Measurements from ENCODE around the gene BRSK1. TPM values are rescaled to one million over a fixed set of nuclear protein-coding genes. Genes with fewer than 3 reads are reported as not detected.
A peak's percentile ranks its signal among the peaks of the same experiment; 100 is the strongest.
"Not testable (repeated sequence)": the region's sequence is repeated elsewhere in the genome, so short reads cannot be mapped to it uniquely, and the experiment has no call there.

Gene BRSK1
- total RNA-seq, 1 donor from 2014 or later, result 0.52 TPM

DNA sequence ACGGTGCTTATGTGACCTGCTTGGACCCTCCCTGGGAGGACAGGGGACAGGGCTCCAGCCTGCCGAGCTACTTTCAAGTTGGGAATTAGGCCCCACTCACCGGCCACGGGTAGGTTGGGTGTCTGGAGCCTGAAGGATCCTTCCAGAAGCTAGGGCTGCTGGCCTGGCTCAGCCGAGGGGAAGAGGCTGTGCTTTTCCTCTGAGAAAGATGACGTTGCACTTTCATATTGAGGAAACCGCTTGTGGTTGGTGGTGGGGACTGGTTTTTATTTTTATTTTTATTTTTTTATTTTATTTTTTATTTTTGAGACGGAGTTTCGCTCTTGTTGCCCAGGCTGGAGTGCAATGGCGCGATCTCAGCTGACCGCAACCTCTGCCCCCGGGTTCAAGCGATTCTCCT is 41.4 kb downstream of the BRSK1 start, which contains the start of gene TMEM150B:
TMEM150B (minus strand) TSS at position 170 of the 400 bp plus-strand sequence. CDS start 4,305 bp downstream, outside the sequence.
- H3K36me3 ChIP-seq (ENCODE audit: control insufficient read depth in 3 of 3, insufficient read depth in 3 of 3, low read length in 3 of 3), result no peaks in the 10 kb centered on the region
- H3K27me3 ChIP-seq (ENCODE audit: control insufficient read depth in 3 of 3, insufficient read depth in 3 of 3, low read length in 3 of 3), result peaks cover 0 to 10% (median 8%) of the 10 kb centered on the region in 3 donors
- H3K9me3 ChIP-seq (ENCODE audit: control insufficient read depth in 3 of 3, low read length in 3 of 3), result no peaks in the 10 kb centered on the region
- no peak within 1 kb of the TSS for H3K9ac ChIP-seq (ENCODE audit: low read depth in 1 of 3, low read length in 3 of 3)
- peak within 1 kb of the TSS; percentile 69 for H3K27ac ChIP-seq (ENCODE audit: low read depth, low read length)
- no peak within 1 kb of the TSS for H3K4me3 ChIP-seq (ENCODE audit: low read length in 3 of 3)
- peaks cover 0 to under 1% (median 0%) of the 10 kb centered on the region in 3 donors for H3K4me1 ChIP-seq (ENCODE audit: control insufficient read depth in 3 of 3, insufficient read depth in 3 of 3, low read length in 3 of 3)

DNA sequence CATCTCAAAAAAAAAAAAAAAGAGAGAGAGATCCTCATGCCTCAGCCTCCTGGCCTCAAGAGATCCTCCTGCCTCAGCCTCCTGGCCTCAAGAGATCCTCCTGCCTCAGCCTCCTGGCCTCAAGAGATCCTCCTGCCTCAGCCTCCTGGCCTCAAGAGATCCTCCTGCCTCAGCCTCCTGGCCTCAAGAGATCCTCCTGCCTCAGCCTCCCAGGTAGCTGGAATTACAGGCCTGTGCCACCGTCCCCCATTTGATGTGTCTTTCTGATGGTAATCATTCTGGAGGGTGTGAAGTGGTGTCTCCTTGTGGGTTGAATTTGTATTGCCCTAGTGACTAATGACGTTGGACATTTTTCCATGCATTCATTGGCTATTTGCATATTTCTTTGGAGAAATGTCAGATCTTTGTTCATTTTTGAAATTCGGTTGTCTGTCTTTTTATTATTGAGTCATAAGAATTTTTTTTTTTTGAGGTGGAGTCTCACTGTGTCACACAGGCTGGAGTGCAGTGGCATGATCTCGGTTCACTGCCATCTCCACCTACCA is 45.0 kb downstream of the BRSK1 start:
- H3K36me3 ChIP-seq (ENCODE audit: control insufficient read depth in 3 of 3, insufficient read depth in 3 of 3, low read length in 3 of 3); H3K27ac ChIP-seq (ENCODE audit: low read depth, low read length); H3K9ac ChIP-seq (ENCODE audit: low read depth in 1 of 3, low read length in 3 of 3); H3K9me3 ChIP-seq (ENCODE audit: control insufficient read depth in 3 of 3, low read length in 3 of 3); H3K4me3 ChIP-seq (ENCODE audit: low read length in 3 of 3); H3K4me1 ChIP-seq (ENCODE audit: control insufficient read depth in 3 of 3, insufficient read depth in 3 of 3, low read length in 3 of 3): not testable (repeated sequence)
- peaks cover 3 to 10% (median 7%) of the 10 kb centered on the region in 3 donors for H3K27me3 ChIP-seq (ENCODE audit: control insufficient read depth in 3 of 3, insufficient read depth in 3 of 3, low read length in 3 of 3)

DNA sequence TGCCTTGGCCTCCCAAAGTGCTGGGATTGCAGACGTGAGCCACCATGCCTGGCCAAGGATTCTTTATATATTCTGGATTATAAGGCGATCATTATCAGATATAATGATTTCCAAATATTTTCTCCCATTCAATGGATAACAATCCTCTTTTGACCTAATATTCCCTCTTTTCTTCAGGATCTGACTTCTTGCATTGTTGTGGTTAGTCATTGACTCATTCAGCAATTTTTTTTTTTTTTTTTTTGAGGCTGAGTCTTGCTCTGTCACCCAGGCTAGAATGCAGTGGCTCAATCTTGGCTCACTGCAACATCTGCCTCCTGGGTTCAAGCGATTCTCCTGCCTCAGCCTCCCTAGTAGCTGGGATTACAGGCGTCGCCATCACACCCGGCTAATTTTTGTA is 46.0 kb downstream of the BRSK1 start:
- H3K27me3 ChIP-seq (ENCODE audit: control insufficient read depth in 3 of 3, insufficient read depth in 3 of 3, low read length in 3 of 3), result peaks cover 8 to 17% (median 11%) of the 10 kb centered on the region in 3 donors
- not testable (repeated sequence) for H3K27ac ChIP-seq (ENCODE audit: low read depth, low read length); H3K4me3 ChIP-seq (ENCODE audit: low read length in 3 of 3); H3K9ac ChIP-seq (ENCODE audit: low read depth in 1 of 3, low read length in 3 of 3); H3K36me3 ChIP-seq (ENCODE audit: control insufficient read depth in 3 of 3, insufficient read depth in 3 of 3, low read length in 3 of 3); H3K4me1 ChIP-seq (ENCODE audit: control insufficient read depth in 3 of 3, insufficient read depth in 3 of 3, low read length in 3 of 3); H3K9me3 ChIP-seq (ENCODE audit: control insufficient read depth in 3 of 3, low read length in 3 of 3)

DNA sequence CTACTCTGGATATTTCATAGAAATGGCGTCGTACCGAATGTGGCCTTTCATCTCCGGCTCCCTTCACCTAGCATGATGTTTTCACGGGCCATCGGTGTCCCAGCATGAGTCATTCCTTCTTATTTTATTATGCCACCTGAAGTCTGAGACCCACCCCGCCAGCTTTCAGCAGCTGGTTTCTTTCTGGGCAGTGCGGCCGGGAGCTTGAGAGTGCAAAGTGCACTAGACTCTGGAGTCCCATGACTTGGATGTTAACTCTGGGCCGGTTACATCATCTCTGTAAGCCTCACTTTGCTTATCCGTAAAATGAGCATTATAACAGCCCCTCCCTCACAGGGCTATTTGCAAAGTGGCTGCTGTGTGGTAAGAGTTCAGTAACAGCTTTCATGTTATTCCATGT is 50.1 kb downstream of the BRSK1 start:
- Histone ChIP-seq H3K4me3 (ENCODE audit: low read length in 3 of 3) (no peak overlapping the region), H3K36me3 (ENCODE audit: control insufficient read depth in 3 of 3, insufficient read depth in 3 of 3, low read length in 3 of 3) (no peaks in the 10 kb centered on the region), H3K4me1 (ENCODE audit: control insufficient read depth in 3 of 3, insufficient read depth in 3 of 3, low read length in 3 of 3) (peaks cover 5 to 7% (median 6%) of the 10 kb centered on the region in 3 donors), H3K27me3 (ENCODE audit: control insufficient read depth in 3 of 3, insufficient read depth in 3 of 3, low read length in 3 of 3) (peaks cover 8 to 30% (median 19%) of the 10 kb centered on the region in 3 donors), H3K9ac (ENCODE audit: low read depth in 1 of 3, low read length in 3 of 3) (no peak overlapping the region), H3K9me3 (ENCODE audit: control insufficient read depth in 3 of 3, low read length in 3 of 3) (no peaks in the 10 kb centered on the region), H3K27ac (ENCODE audit: low read depth, low read length) (no peak overlapping the region)

DNA sequence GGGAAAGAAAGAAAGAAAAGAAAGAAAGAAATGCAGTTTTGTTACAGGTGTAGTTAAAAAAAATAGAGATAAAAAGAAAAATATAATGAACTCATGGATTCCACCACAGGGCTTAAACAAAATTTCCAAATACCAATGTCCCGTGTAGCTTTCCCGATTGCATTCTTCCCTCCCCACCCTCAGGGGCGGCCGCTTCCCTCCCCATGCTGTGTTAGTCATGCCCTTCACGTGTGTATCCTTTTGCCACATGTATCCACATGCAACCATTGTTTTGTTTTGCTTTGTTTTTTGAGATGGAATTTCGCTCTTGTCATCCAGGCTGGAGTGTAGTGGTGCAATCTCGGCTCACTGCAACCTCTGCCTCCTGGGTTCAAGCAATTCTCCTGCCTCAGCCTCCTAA is 52.3 kb downstream of the BRSK1 start:
- Histone ChIP-seq H3K4me3 (ENCODE audit: low read length in 3 of 3) (no peak overlapping the region), H3K36me3 (ENCODE audit: control insufficient read depth in 3 of 3, insufficient read depth in 3 of 3, low read length in 3 of 3) (no peaks in the 10 kb centered on the region), H3K27ac (ENCODE audit: low read depth, low read length) (no peak overlapping the region), H3K4me1 (ENCODE audit: control insufficient read depth in 3 of 3, insufficient read depth in 3 of 3, low read length in 3 of 3) (peaks cover 15 to 19% (median 18%) of the 10 kb centered on the region in 3 donors), H3K9ac (ENCODE audit: low read depth in 1 of 3, low read length in 3 of 3) (no peak overlapping the region), H3K9me3 (ENCODE audit: control insufficient read depth in 3 of 3, low read length in 3 of 3) (no peaks in the 10 kb centered on the region), H3K27me3 (ENCODE audit: control insufficient read depth in 3 of 3, insufficient read depth in 3 of 3, low read length in 3 of 3) (peaks cover 8 to 26% (median 19%) of the 10 kb centered on the region in 3 donors)

DNA sequence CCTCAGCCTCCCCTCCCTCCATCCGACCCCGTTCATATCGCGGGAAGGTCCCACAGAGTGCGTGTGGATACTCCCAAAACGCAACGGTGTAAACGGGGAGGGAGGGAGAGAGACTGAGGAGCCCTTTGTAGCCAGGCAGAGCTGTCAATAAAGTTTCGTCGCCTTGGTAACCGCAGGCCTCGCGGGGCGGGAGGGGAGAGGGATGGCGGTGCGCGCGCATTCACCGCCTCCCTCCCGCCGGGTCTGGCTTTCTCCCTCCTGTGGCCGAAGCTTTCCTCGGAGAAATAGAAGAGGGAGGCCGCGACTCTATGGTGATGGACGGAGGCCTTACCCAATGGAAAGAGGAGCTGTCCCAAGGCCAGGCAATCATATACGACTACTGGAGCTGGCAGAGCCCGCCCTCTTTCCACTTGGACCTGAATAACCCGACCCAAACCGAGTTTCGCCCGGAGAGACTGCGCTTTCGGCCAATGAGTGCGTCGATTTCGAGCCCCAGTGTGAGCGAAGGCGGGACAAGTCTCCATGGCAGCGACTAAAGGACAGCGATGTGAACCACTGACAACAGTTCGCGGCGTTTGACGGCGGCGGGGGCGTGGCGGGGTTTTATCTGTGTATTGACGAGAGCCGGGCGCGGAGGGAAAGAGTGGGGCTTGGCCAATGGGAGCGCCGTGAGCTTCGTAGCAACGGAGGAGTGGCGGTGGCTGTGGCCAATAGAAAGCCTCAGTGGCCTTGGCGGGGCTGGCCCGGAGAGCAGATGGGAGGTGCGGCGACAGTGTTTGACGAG is 55.5 kb downstream of the BRSK1 start, which contains the start of gene KMT5C:
KMT5C (plus strand) TSS at position 772 of the 784 bp plus-strand sequence. CDS start 2,061 bp downstream, outside the sequence.
- Histone ChIP-seq H3K27me3 (ENCODE audit: control insufficient read depth in 3 of 3, insufficient read depth in 3 of 3, low read length in 3 of 3) (peaks cover 0 to 16% (median 8%) of the 10 kb centered on the region in 3 donors), H3K4me1 (ENCODE audit: control insufficient read depth in 3 of 3, insufficient read depth in 3 of 3, low read length in 3 of 3) (peaks cover 20 to 25% (median 23%) of the 10 kb centered on the region in 3 donors), H3K27ac (ENCODE audit: low read depth, low read length) (peak within 1 kb of the TSS; percentile 98), H3K9ac (ENCODE audit: low read depth in 1 of 3, low read length in 3 of 3) (peak within 1 kb of the TSS; percentile 91 to 96 (median 91)), H3K9me3 (ENCODE audit: control insufficient read depth in 3 of 3, low read length in 3 of 3) (no peaks in the 10 kb centered on the region), H3K4me3 (ENCODE audit: low read length in 3 of 3) (peak within 1 kb of the TSS; percentile 78 to 86 (median 86)), H3K36me3 (ENCODE audit: control insufficient read depth in 3 of 3, insufficient read depth in 3 of 3, low read length in 3 of 3) (peaks cover 6 to 14% (median 8%) of the 10 kb centered on the region in 3 donors)

DNA sequence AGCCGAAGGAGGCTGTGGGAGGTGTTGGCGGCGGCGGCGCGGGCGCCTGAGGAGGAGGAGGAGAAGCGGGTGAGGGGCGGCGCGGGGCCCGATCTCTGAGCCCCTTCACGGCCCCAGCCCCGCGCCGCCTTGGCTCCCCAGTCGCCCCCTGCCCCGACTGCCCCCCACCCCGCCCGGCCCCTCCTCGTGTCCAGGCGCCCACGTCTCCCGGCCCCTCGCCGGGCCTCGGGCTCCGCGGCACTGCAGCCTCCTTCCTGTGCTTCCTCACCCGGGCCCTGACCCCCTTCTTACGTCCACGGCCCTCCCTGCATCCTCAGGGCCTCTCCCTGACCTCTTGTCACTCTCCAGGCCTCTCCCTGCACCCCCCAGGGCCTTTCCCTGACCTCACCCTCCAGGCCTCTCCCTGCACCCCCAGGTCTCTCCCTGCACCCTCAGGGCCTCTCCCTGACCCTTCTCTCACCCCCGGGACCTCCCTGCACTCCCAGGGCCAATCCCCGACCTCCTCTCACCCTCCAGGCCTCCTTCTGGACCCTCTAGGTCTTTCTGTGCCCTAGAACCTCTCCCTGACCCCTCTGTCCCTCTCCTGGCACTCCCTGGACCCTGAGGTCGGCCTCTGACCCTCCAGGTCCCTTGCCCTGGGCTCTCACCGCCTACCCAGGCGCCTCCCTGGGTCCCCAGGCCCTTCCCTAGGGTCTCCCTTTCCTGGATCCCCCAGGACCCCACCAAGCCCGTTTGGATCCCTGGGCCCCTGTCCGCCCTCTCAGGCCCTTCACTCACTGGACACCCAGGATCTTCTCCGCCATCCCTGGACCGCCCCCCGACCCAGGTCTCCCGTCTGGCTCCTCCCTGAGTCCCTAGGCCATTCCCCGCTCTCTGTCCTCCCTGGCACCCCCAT is 56.3 kb downstream of the BRSK1 start:
- peaks cover 0 to 14% (median 8%) of the 10 kb centered on the region in 3 donors for H3K27me3 ChIP-seq (ENCODE audit: control insufficient read depth in 3 of 3, insufficient read depth in 3 of 3, low read length in 3 of 3)

DNA sequence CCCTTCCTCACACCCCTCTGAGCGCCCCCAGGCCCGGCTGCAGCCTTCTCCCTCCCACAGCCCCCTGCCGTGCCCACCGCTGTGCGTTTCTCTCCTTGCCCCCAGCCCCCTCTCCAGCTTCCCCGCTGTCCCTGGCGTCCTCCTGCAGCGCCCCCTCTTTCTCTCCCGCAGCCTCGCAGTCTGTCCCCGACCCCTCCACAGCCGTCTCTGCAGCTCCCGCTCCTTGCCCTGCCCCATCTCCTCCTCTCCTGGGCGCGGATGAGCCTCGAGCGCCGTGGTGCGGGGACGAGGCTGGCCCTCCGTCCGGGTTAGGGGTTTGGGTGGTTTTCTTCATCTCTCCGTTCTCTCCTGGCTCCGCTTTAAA is 57.0 kb downstream of the BRSK1 start:
- Histone ChIP-seq H3K27ac (ENCODE audit: low read depth, low read length) (no peak overlapping the region), H3K4me3 (ENCODE audit: low read length in 3 of 3) (peak overlapping the region; percentile 74 to 86 (median 86)), H3K9ac (ENCODE audit: low read depth in 1 of 3, low read length in 3 of 3) (peak overlapping the region; percentile 88 to 96 (median 91)), H3K27me3 (ENCODE audit: control insufficient read depth in 3 of 3, insufficient read depth in 3 of 3, low read length in 3 of 3) (peaks cover 0 to 14% (median 8%) of the 10 kb centered on the region in 3 donors), H3K4me1 (ENCODE audit: control insufficient read depth in 3 of 3, insufficient read depth in 3 of 3, low read length in 3 of 3) (peaks cover 20 to 27% (median 23%) of the 10 kb centered on the region in 3 donors), H3K36me3 (ENCODE audit: control insufficient read depth in 3 of 3, insufficient read depth in 3 of 3, low read length in 3 of 3) (peaks cover 6 to 14% (median 8%) of the 10 kb centered on the region in 3 donors), H3K9me3 (ENCODE audit: control insufficient read depth in 3 of 3, low read length in 3 of 3) (no peaks in the 10 kb centered on the region)

More for the DNA sequence above, 56.3 kb downstream of the BRSK1 start:
- H3K9me3 ChIP-seq (ENCODE audit: control insufficient read depth in 3 of 3, low read length in 3 of 3), result no peaks in the 10 kb centered on the region
- H3K27ac ChIP-seq (ENCODE audit: low read depth, low read length), result peak overlapping the region; percentile 98
- H3K4me1 ChIP-seq (ENCODE audit: control insufficient read depth in 3 of 3, insufficient read depth in 3 of 3, low read length in 3 of 3), result peaks cover 20 to 25% (median 23%) of the 10 kb centered on the region in 3 donors
- peak overlapping the region; percentile 88 to 96 (median 91) for H3K9ac ChIP-seq (ENCODE audit: low read depth in 1 of 3, low read length in 3 of 3)
- H3K36me3 ChIP-seq (ENCODE audit: control insufficient read depth in 3 of 3, insufficient read depth in 3 of 3, low read length in 3 of 3), result peaks cover 6 to 14% (median 8%) of the 10 kb centered on the region in 3 donors
- peak overlapping the region; percentile 74 to 86 (median 86) for H3K4me3 ChIP-seq (ENCODE audit: low read length in 3 of 3)

DNA sequence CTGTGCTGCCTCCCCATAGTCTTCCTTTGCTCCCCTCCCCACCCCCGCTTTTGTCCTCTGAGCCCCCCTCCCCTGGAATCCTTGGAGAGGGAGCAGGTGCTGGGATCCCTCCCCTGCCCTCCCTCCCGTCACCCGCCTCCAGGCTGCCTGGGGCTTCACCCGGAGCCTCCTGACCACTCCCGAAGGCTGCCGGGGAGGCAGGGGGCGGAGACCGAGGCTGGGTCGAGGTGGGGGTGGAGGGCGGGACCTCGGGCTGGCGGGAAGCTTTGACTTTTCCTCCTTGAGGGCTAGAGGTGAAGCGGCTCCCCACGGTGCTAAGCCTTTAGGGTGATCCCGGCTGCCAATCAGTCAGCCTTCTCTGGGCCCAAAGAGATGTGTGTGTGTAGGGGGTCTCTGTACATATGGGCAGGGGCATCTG is 57.4 kb downstream of the BRSK1 start:
- H3K27ac ChIP-seq (ENCODE audit: low read depth, low read length), result no peak overlapping the region
- H3K9ac ChIP-seq (ENCODE audit: low read depth in 1 of 3, low read length in 3 of 3), result peak overlapping the region in 1 of 3 donors; percentile 91
- no peaks in the 10 kb centered on the region for H3K9me3 ChIP-seq (ENCODE audit: control insufficient read depth in 3 of 3, low read length in 3 of 3)
- peaks cover 20 to 30% (median 23%) of the 10 kb centered on the region in 3 donors for H3K4me1 ChIP-seq (ENCODE audit: control insufficient read depth in 3 of 3, insufficient read depth in 3 of 3, low read length in 3 of 3)
- H3K36me3 ChIP-seq (ENCODE audit: control insufficient read depth in 3 of 3, insufficient read depth in 3 of 3, low read length in 3 of 3), result peaks cover 6 to 14% (median 8%) of the 10 kb centered on the region in 3 donors
- peaks cover 0 to 12% (median 6%) of the 10 kb centered on the region in 3 donors for H3K27me3 ChIP-seq (ENCODE audit: control insufficient read depth in 3 of 3, insufficient read depth in 3 of 3, low read length in 3 of 3)
- peak overlapping the region; percentile 74 to 86 (median 86) for H3K4me3 ChIP-seq (ENCODE audit: low read length in 3 of 3)
